Vagina (tissue), 2 donors: ENCODE measurements around the gene APBB2.
"Not testable (repeated sequence)": the region's sequence is repeated elsewhere in the genome, so short reads cannot be mapped to it uniquely, and the experiment has no call there.

ENCODE experiments used
- CTCF ChIP-seq, 3 experiments: fragments of 450-650 bp in 2 of 3; fragments of 200-600 bp in 1 of 3; sonication (generic) in 1 of 3; IDR thresholded peaks; one replicate each; pipeline ENCODE4 v1.5.1; 2017 to 2019; ENCODE audit warnings: antibody characterized with exemption in 3 of 3, mild to moderate bottlenecking in 2 of 3, moderate library complexity in 2 of 3
- POLR2A ChIP-seq, 2 donors: fragments of 450-650 bp; IDR thresholded peaks; one replicate each; pipeline ENCODE4 v1.6.1; 2017; ENCODE audit warnings: antibody characterized with exemption in 2 of 2, mild to moderate bottlenecking in 2 of 2, moderate library complexity in 2 of 2

DNA sequence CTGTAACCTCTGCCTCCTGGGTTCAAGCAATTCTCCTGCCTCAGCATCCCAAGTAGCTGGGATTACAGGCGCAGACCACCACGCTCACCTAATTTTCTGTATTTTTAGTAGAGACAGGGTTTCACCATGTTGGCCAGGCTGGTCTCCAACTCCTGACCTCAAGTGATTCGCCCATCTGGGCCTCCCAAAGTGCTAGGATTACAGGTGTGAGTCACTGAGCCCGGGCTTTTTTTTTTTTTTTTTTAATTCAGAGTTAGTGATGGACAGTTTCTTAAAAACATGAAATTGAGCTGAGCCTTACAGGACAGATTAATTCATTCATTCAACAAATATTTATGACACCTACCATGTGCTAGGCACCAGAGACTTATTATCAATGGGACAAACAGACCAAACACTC lies 313.8 kb downstream of the APBB2 start:
- TF ChIP-seq CTCF, POLR2A (IDR thresholded peaks at IDR 0.05): not testable (repeated sequence)
